GM19397 (cell line): Measurements from ENCODE around the gene CADPS.

Experiments used
- ATAC-seq: cut with Tn5 transposase; IDR thresholded peaks from one replicate; pipeline ENCODE4 v1.9.1; 2021; ENCODE audit warnings: mild to moderate bottlenecking, moderate library complexity; ENCODE audit not compliant: unreplicated experiment

Gene CADPS

GRCh38 chr3:62392626-62393292 lies 482.5 kb downstream of the CADPS start:
- ATAC-seq: no peak

GRCh38 chr3:62387251-62387650 lies 488.0 kb downstream of the CADPS start:
- no peak for ATAC-seq

- ATAC-seq: no peak
Measured at GRCh38 chr3:62379321-62379798, 495.9 kb downstream of the CADPS start.

- ATAC-seq: no peak
Measured at GRCh38 chr3:62378921-62379320, 496.3 kb downstream of the CADPS start.

GRCh38 chr3:62378311-62378789 lies 496.9 kb downstream of the CADPS start:
- no peak for ATAC-seq

- ATAC-seq: no peak
Measured at GRCh38 chr3:62376906-62377877, 498.0 kb downstream of the CADPS start.

- no peak for ATAC-seq
Measured at GRCh38 chr3:62376454-62376720, 498.8 kb downstream of the CADPS start.

GRCh38 chr3:62375655-62376453 lies 499.4 kb downstream of the CADPS start:
- no peak for ATAC-seq

- no peak for ATAC-seq
Measured at GRCh38 chr3:62374341-62375218, 500.6 kb downstream of the CADPS start.

- no peak for ATAC-seq
Measured at GRCh38 chr3:62373714-62374333, 501.4 kb downstream of the CADPS start.

GRCh38 chr3:62373215-62373614 lies 502.0 kb downstream of the CADPS start, which contains the start of gene FEZF2:
TSS of gene FEZF2 (minus strand) at chr3:62373550. CDS start at chr3:62372868, 682 bp downstream.
- no peak for ATAC-seq

- ATAC-seq: no peak
Measured at GRCh38 chr3:62372621-62373041, 502.6 kb downstream of the CADPS start.

- no peak for ATAC-seq
Measured at GRCh38 chr3:62371720-62372591, 503.3 kb downstream of the CADPS start.

- no peak for ATAC-seq
Measured at GRCh38 chr3:62370858-62371719, 504.1 kb downstream of the CADPS start.

- ATAC-seq: no peak
Measured at GRCh38 chr3:62370112-62370857, 504.9 kb downstream of the CADPS start.

- no peak for ATAC-seq
Measured at GRCh38 chr3:62369476-62369743, 505.8 kb downstream of the CADPS start.
